Activated T-cell treated with anti-CD3 and anti-CD28 coated beads for 1 hour (primary cell): ENCODE results near the gene MSH3.

ENCODE experiments used
- DNase-seq: peaks from one replicate; pipeline ENCODE4 v3.0.0-alpha.2; 2020; ENCODE audit warnings: low read depth

Gene MSH3

GRCh38 chr5:80654391-80655230 is at the start of gene MSH3, which contains the start of gene DHFR:
TSS of gene MSH3 (plus strand) at chr5:80654652. CDS start at chr5:80654728, 76 bp downstream.
TSS of gene DHFR (minus strand) at chr5:80654983. CDS start at chr5:80654489, 494 bp downstream.
- DNase-seq, result peak; percentile 82

- no peak for DNase-seq
These were observed 47.1 kb upstream of the MSH3 start for GRCh38 chr5:80607343-80607742.

GRCh38 chr5:80607832-80608231 is 46.6 kb upstream of the MSH3 start:
- no peak for DNase-seq

- DNase-seq, result no peak
These were observed 45.7 kb upstream of the MSH3 start for GRCh38 chr5:80608731-80609130.

- DNase-seq, result no peak
These were observed 44.8 kb upstream of the MSH3 start for GRCh38 chr5:80609692-80610091.

GRCh38 chr5:80615266-80615914 is 39.1 kb upstream of the MSH3 start:
- DNase-seq, result no peak

GRCh38 chr5:80618438-80618837 is 36.0 kb upstream of the MSH3 start:
- no peak for DNase-seq

- DNase-seq, result no peak
These were observed 35.4 kb upstream of the MSH3 start for GRCh38 chr5:80619086-80619485.

- DNase-seq, result no peak
These were observed 34.2 kb upstream of the MSH3 start for GRCh38 chr5:80620211-80620610.

- DNase-seq, result no peak
These were observed 31.7 kb upstream of the MSH3 start for GRCh38 chr5:80622756-80623155.

- no peak for DNase-seq
These were observed 30.5 kb upstream of the MSH3 start for GRCh38 chr5:80623999-80624398.

GRCh38 chr5:80625230-80625629 is 29.2 kb upstream of the MSH3 start:
- no peak for DNase-seq

- no peak for DNase-seq
These were observed 25.2 kb upstream of the MSH3 start for GRCh38 chr5:80629281-80629680.

- no peak for DNase-seq
These were observed 22.9 kb upstream of the MSH3 start for GRCh38 chr5:80631278-80632259.

- no peak for DNase-seq
These were observed 21.8 kb upstream of the MSH3 start for GRCh38 chr5:80632700-80633099.

GRCh38 chr5:80634193-80634592 is 20.3 kb upstream of the MSH3 start:
- DNase-seq, result no peak

GRCh38 chr5:80641353-80641752 is 13.1 kb upstream of the MSH3 start:
- no peak for DNase-seq

- no peak for DNase-seq
These were observed 9.6 kb upstream of the MSH3 start for GRCh38 chr5:80644900-80645299.

GRCh38 chr5:80646926-80647325 is 7.5 kb upstream of the MSH3 start:
- DNase-seq, result no peak

- no peak for DNase-seq
These were observed 950 bp upstream of the MSH3 start for GRCh38 chr5:80653502-80653901.

GRCh38 chr5:80654054-80654390 is 430 bp upstream of the MSH3 start:
- DNase-seq, result no peak

- no peak for DNase-seq
These were observed 851 bp downstream of the MSH3 start for GRCh38 chr5:80655231-80655774.
